Measurements from ENCODE around the gene STARD5. TPM values are rescaled to one million over a fixed set of nuclear protein-coding genes. Genes with fewer than 3 reads are reported as not detected.
"Not testable (repeated sequence)": the region's sequence is repeated elsewhere in the genome, so short reads cannot be mapped to it uniquely, and the experiment has no call there.

STARD5 gene
- total and polyA plus RNA-seq, 7 donors: 0.66 to 26.1 (median 6.4) TPM

GRCh38 chr15:81357180-81357686 is 33.3 kb upstream of the STARD5 start:
- TF ChIP-seq POLR2AphosphoS5 (IDR thresholded peaks at IDR 0.05) (no peak), EP300 (IDR thresholded peaks at IDR 0.05) (no peak), CTCF (IDR thresholded peaks at IDR 0.05) (no peak), POLR2A (IDR thresholded peaks at IDR 0.05) (no peak)
- Histone ChIP-seq H3K27ac (no peak overlapping the region), H3K4me1 (no peaks in the 10 kb centered on the region), H3K36me3 (no peaks in the 10 kb centered on the region), H3K9me3 (no peaks in the 10 kb centered on the region), H3K4me3 (no peak overlapping the region), H3K27me3 (no peaks in the 10 kb centered on the region)
- intact Hi-C loops (cut with DNase I): no loop called here
- no peak for DNase-seq
- 81 to 87% methylated on average over 6 of the region's 6 CpGs for WGBS, 2 donors

- Histone ChIP-seq H3K27ac (no peak overlapping the region), H3K4me3 (no peak overlapping the region), H3K9me3 (no peaks in the 10 kb centered on the region), H3K36me3 (no peaks in the 10 kb centered on the region), H3K4me1 (no peaks in the 10 kb centered on the region), H3K27me3 (no peaks in the 10 kb centered on the region)
- no peak for DNase-seq
- intact Hi-C loops (cut with DNase I): no loop called here
- WGBS, 2 donors: 90 to 91% methylated on average over 5 of the region's 5 CpGs
- TF ChIP-seq POLR2A (IDR thresholded peaks at IDR 0.05): no peak
- no peak for TF ChIP-seq POLR2AphosphoS5 (IDR thresholded peaks at IDR 0.05)
- no peak for TF ChIP-seq EP300 (IDR thresholded peaks at IDR 0.05)
- no peak for TF ChIP-seq CTCF (IDR thresholded peaks at IDR 0.05)
Measured at GRCh38 chr15:81356252-81356651, 32.3 kb upstream of the STARD5 start.

GRCh38 chr15:81351651-81352050 is 27.7 kb upstream of the STARD5 start:
- TF ChIP-seq CTCF (IDR thresholded peaks at IDR 0.05) (no peak), POLR2AphosphoS5 (IDR thresholded peaks at IDR 0.05) (no peak), EP300 (IDR thresholded peaks at IDR 0.05) (no peak), POLR2A (IDR thresholded peaks at IDR 0.05) (no peak)
- intact Hi-C loops (cut with DNase I): no loop called here
- no peak for DNase-seq
- WGBS, 2 donors: 84 to 85% methylated on average over 5 of the region's 5 CpGs
- no peaks in the 10 kb centered on the region for H3K4me1 ChIP-seq
- no peaks in the 10 kb centered on the region for H3K36me3 ChIP-seq
- no peaks in the 10 kb centered on the region for H3K27me3 ChIP-seq
- no peak overlapping the region for H3K27ac ChIP-seq
- no peaks in the 10 kb centered on the region for H3K9me3 ChIP-seq
- H3K4me3 ChIP-seq: no peak overlapping the region

GRCh38 chr15:81349271-81349670 is 25.3 kb upstream of the STARD5 start:
- H3K27me3 ChIP-seq: no peaks in the 10 kb centered on the region
- H3K4me1 ChIP-seq: no peaks in the 10 kb centered on the region
- intact Hi-C loops (cut with DNase I): no loop called here
- H3K36me3 ChIP-seq: no peaks in the 10 kb centered on the region
- no peak for TF ChIP-seq CTCF (IDR thresholded peaks at IDR 0.05)
- TF ChIP-seq POLR2AphosphoS5 (IDR thresholded peaks at IDR 0.05): no peak
- TF ChIP-seq POLR2A (IDR thresholded peaks at IDR 0.05): no peak
- TF ChIP-seq EP300 (IDR thresholded peaks at IDR 0.05): no peak
- no peak for DNase-seq
- no peak overlapping the region for H3K4me3 ChIP-seq
- WGBS, 2 donors: 91 to 96% methylated on average over 3 of the region's 3 CpGs
- no peaks in the 10 kb centered on the region for H3K9me3 ChIP-seq
- H3K27ac ChIP-seq: no peak overlapping the region

GRCh38 chr15:81348691-81349090 is 24.8 kb upstream of the STARD5 start:
- intact Hi-C loops (cut with DNase I); H3K4me3 ChIP-seq; DNase-seq; H3K27ac ChIP-seq; H3K9me3 ChIP-seq; H3K27me3 ChIP-seq; H3K36me3 ChIP-seq; H3K4me1 ChIP-seq: not testable (repeated sequence)
- WGBS, 2 donors: 92 to 93% methylated on average over 11 of the region's 11 CpGs
